H1 (cell line): ENCODE data around the gene PPME1. TPM values are rescaled to one million over a fixed set of nuclear protein-coding genes. Genes with fewer than 3 reads are reported as not detected.

ENCODE experiments used
- polyA plus RNA-seq, 7 experiments: library from polyadenylated mRNA; depleted of rRNA in 3 of 7; stranded (reverse) in 5 of 7; unstranded in 2 of 7; fragments of >200 nt in 5 of 7; fragments of 200-250 nt in 2 of 7; gene quantifications; 1 replicate in 5 of 7; 2 replicates in 1 of 7; 4 replicates in 1 of 7; pipeline versions ENCODE4 v1.2.1 to v1.2.3, GENCODE V29; 2011 to 2013; ENCODE audit warnings: missing spikeins in 2 of 7, mixed read lengths in 2 of 7
- total RNA-seq: library from RNA; stranded (reverse); fragmentation: NEBNext Ultra II Directional; extraction: Animal tissue kit (Norgen Biotek cat#: 25700); gene quantifications from 2 replicates; pipeline ENCODE4 v1.2.1, GENCODE V29; 2021
- TF ChIP-seq, protein P1 (sequence below): fragments of 300-600 bp; sonication (generic); IDR thresholded peaks from 2 replicates; pipeline ENCODE4 v1.7.1; 2012; ENCODE audit warnings: low read length, moderate library complexity, mild to moderate bottlenecking, inconsistent platforms; ENCODE audit not compliant: insufficient replicate concordance

PPME1 gene
- total and polyA plus RNA-seq, 2 of the 8 experiments (the other 6 are each of a cell fraction or from before 2014, with no cell fraction given), result 55.1 to 64.5 TPM

DNA sequence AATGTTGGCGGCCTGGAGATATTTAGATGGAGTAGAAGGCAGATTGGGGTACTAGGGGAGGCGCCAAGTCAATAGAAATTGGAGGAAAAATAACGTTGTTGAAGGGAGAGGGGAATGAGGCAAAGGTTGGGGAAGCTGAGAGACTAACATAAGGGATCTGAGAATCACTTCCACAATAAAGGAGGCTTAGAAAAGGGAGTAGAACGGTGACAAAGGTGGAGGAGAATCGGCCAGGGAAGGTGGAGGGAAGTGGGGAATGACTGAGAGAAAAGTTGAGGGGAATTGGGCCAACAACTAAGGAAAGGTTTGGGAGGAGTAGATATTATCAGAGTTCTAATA lies 510 bp downstream of the PPME1 start (continued):
- TF ChIP-seq, protein P1, sequence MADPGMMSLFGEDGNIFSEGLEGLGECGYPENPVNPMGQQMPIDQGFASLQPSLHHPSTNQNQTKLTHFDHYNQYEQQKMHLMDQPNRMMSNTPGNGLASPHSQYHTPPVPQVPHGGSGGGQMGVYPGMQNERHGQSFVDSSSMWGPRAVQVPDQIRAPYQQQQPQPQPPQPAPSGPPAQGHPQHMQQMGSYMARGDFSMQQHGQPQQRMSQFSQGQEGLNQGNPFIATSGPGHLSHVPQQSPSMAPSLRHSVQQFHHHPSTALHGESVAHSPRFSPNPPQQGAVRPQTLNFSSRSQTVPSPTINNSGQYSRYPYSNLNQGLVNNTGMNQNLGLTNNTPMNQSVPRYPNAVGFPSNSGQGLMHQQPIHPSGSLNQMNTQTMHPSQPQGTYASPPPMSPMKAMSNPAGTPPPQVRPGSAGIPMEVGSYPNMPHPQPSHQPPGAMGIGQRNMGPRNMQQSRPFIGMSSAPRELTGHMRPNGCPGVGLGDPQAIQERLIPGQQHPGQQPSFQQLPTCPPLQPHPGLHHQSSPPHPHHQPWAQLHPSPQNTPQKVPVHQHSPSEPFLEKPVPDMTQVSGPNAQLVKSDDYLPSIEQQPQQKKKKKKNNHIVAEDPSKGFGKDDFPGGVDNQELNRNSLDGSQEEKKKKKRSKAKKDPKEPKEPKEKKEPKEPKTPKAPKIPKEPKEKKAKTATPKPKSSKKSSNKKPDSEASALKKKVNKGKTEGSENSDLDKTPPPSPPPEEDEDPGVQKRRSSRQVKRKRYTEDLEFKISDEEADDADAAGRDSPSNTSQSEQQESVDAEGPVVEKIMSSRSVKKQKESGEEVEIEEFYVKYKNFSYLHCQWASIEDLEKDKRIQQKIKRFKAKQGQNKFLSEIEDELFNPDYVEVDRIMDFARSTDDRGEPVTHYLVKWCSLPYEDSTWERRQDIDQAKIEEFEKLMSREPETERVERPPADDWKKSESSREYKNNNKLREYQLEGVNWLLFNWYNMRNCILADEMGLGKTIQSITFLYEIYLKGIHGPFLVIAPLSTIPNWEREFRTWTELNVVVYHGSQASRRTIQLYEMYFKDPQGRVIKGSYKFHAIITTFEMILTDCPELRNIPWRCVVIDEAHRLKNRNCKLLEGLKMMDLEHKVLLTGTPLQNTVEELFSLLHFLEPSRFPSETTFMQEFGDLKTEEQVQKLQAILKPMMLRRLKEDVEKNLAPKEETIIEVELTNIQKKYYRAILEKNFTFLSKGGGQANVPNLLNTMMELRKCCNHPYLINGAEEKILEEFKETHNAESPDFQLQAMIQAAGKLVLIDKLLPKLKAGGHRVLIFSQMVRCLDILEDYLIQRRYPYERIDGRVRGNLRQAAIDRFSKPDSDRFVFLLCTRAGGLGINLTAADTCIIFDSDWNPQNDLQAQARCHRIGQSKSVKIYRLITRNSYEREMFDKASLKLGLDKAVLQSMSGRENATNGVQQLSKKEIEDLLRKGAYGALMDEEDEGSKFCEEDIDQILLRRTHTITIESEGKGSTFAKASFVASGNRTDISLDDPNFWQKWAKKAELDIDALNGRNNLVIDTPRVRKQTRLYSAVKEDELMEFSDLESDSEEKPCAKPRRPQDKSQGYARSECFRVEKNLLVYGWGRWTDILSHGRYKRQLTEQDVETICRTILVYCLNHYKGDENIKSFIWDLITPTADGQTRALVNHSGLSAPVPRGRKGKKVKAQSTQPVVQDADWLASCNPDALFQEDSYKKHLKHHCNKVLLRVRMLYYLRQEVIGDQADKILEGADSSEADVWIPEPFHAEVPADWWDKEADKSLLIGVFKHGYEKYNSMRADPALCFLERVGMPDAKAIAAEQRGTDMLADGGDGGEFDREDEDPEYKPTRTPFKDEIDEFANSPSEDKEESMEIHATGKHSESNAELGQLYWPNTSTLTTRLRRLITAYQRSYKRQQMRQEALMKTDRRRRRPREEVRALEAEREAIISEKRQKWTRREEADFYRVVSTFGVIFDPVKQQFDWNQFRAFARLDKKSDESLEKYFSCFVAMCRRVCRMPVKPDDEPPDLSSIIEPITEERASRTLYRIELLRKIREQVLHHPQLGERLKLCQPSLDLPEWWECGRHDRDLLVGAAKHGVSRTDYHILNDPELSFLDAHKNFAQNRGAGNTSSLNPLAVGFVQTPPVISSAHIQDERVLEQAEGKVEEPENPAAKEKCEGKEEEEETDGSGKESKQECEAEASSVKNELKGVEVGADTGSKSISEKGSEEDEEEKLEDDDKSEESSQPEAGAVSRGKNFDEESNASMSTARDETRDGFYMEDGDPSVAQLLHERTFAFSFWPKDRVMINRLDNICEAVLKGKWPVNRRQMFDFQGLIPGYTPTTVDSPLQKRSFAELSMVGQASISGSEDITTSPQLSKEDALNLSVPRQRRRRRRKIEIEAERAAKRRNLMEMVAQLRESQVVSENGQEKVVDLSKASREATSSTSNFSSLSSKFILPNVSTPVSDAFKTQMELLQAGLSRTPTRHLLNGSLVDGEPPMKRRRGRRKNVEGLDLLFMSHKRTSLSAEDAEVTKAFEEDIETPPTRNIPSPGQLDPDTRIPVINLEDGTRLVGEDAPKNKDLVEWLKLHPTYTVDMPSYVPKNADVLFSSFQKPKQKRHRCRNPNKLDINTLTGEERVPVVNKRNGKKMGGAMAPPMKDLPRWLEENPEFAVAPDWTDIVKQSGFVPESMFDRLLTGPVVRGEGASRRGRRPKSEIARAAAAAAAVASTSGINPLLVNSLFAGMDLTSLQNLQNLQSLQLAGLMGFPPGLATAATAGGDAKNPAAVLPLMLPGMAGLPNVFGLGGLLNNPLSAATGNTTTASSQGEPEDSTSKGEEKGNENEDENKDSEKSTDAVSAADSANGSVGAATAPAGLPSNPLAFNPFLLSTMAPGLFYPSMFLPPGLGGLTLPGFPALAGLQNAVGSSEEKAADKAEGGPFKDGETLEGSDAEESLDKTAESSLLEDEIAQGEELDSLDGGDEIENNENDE, result no peak
